ENCODE data around the gene ZNF436.

ZNF436 gene

DNA sequence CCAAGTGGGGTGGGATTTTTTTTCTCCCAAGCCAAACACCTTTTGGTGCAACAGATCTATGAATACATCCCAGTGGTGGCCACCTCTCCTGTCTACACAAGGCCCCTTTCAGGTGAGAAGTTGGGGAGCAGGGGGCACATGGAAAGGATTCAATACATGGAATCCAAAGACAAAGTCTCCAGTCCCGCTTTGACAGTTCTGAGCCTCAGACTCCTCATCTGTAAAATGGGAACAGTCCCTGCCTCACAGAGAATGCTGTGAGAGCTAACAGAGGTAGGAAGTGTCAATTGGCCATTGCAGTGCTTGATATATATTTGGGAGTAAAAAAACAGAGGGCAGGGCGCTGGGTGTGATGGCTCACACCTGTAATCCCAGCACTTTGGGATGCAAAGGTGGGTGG lies 26.7 kb upstream of the ZNF436 start:
- Histone ChIP-seq H3K4me3 (ENCODE audit: low read depth in 1 of 2, low read length in 2 of 2) (no peak overlapping the region), H3K9me3 (ENCODE audit: insufficient read depth, low read length, severe bottlenecking) (no peaks in the 10 kb centered on the region), H3K27me3 (ENCODE audit: insufficient read depth, low read length, poor library complexity) (no peaks in the 10 kb centered on the region), H3K4me2 (ENCODE audit: insufficient read depth, low read length) (no peak overlapping the region), H2AFZ (ENCODE audit: low read depth, low read length) (no peak overlapping the region), H3K4me1 (ENCODE audit: insufficient read depth, low read length) (no peaks in the 10 kb centered on the region), H3K9ac (ENCODE audit: low read depth, low read length) (no peak overlapping the region), H3K36me3 (ENCODE audit: insufficient read depth, low read length) (no peaks in the 10 kb centered on the region), H4K20me1 (ENCODE audit: insufficient read depth, low read length) (no peaks in the 10 kb centered on the region), H3K79me2 (ENCODE audit: insufficient read depth, low read length) (no peaks in the 10 kb centered on the region), H3K27ac (ENCODE audit: low read length) (no peak overlapping the region)
- ATAC-seq (ENCODE audit: insufficient read depth, low read depth) (no peak), DNase-seq (no peak)
- TF ChIP-seq, protein P1, sequence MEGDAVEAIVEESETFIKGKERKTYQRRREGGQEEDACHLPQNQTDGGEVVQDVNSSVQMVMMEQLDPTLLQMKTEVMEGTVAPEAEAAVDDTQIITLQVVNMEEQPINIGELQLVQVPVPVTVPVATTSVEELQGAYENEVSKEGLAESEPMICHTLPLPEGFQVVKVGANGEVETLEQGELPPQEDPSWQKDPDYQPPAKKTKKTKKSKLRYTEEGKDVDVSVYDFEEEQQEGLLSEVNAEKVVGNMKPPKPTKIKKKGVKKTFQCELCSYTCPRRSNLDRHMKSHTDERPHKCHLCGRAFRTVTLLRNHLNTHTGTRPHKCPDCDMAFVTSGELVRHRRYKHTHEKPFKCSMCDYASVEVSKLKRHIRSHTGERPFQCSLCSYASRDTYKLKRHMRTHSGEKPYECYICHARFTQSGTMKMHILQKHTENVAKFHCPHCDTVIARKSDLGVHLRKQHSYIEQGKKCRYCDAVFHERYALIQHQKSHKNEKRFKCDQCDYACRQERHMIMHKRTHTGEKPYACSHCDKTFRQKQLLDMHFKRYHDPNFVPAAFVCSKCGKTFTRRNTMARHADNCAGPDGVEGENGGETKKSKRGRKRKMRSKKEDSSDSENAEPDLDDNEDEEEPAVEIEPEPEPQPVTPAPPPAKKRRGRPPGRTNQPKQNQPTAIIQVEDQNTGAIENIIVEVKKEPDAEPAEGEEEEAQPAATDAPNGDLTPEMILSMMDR (IDR thresholded peaks at IDR 0.05; ENCODE audit: borderline replicate concordance, extremely low read depth, low read length, poor library complexity, severe bottlenecking) = no peak
- no peak for TF ChIP-seq EZH2 (IDR thresholded peaks at IDR 0.05; ENCODE audit: borderline replicate concordance, low read depth, low read length, severe bottlenecking)

DNA sequence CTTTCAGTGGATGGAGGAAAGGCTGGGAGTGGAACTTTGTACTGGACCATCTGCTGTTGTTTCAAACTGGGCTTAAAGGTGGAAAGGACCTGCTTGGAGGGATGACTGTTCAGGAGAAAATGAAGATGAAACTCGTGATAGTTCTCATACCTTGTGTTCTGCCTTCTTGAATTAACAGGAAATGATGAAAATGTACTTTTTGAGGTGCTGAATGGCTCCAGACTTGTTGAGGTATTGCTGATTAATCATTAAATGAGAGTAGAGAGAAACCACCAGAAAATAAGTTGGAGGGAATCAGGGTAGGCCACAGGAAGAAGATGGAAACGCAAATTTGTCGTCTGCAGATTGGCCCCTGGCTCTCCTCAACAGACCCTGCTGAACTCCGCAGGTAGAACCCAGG lies 26.2 kb upstream of the ZNF436 start:
- Histone ChIP-seq H3K9ac (ENCODE audit: low read depth, low read length) (no peak overlapping the region), H3K4me3 (ENCODE audit: low read depth in 1 of 2, low read length in 2 of 2) (no peak overlapping the region), H3K27ac (ENCODE audit: low read length) (no peak overlapping the region), H3K27me3 (ENCODE audit: insufficient read depth, low read length, poor library complexity) (no peaks in the 10 kb centered on the region), H3K9me3 (ENCODE audit: insufficient read depth, low read length, severe bottlenecking) (no peaks in the 10 kb centered on the region), H3K79me2 (ENCODE audit: insufficient read depth, low read length) (no peaks in the 10 kb centered on the region), H3K4me2 (ENCODE audit: insufficient read depth, low read length) (no peak overlapping the region), H3K36me3 (ENCODE audit: insufficient read depth, low read length) (no peaks in the 10 kb centered on the region), H2AFZ (ENCODE audit: low read depth, low read length) (no peak overlapping the region), H4K20me1 (ENCODE audit: insufficient read depth, low read length) (no peaks in the 10 kb centered on the region), H3K4me1 (ENCODE audit: insufficient read depth, low read length) (no peaks in the 10 kb centered on the region)
- DNase-seq (no peak), ATAC-seq (ENCODE audit: insufficient read depth, low read depth) (no peak)
- TF ChIP-seq EZH2 (IDR thresholded peaks at IDR 0.05; ENCODE audit: borderline replicate concordance, low read depth, low read length, severe bottlenecking) = no peak
- TF ChIP-seq, protein P1 (IDR thresholded peaks at IDR 0.05; ENCODE audit: borderline replicate concordance, extremely low read depth, low read length, poor library complexity, severe bottlenecking) = no peak

DNA sequence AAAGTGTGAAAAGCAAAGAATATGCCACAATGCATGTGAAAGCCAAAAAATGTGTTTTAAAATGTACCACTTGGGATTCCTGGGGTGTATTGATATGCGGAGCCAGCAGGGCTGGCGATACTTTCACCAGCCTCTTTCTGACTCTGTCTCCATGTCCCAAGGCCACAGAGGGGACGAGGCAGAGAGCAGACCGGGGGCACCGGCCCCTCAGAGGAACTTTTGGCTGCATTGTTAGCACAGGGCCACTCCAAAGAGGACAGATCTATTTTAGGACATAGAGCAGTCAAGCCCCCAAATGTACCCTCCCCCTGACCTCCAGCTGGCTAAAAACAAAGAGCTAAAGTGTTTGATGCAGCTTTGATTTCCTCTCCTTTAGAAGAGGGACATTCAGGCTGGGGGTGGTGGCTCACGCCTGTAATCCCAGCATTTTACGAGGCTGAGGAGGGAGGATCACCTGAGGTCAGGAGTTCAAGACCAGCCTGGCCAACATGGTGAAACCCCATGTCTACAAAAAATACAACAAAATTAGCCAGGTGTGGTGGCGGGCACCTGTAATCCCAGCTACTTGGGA lies 25.6 kb upstream of the ZNF436 start:
- Histone ChIP-seq H4K20me1 (ENCODE audit: insufficient read depth, low read length) (no peaks in the 10 kb centered on the region), H3K27me3 (ENCODE audit: insufficient read depth, low read length, poor library complexity) (no peaks in the 10 kb centered on the region), H3K27ac (ENCODE audit: low read length) (no peak overlapping the region), H3K9ac (ENCODE audit: low read depth, low read length) (no peak overlapping the region), H3K36me3 (ENCODE audit: insufficient read depth, low read length) (no peaks in the 10 kb centered on the region), H3K9me3 (ENCODE audit: insufficient read depth, low read length, severe bottlenecking) (no peaks in the 10 kb centered on the region), H3K79me2 (ENCODE audit: insufficient read depth, low read length) (no peaks in the 10 kb centered on the region), H3K4me3 (ENCODE audit: low read depth in 1 of 2, low read length in 2 of 2) (no peak overlapping the region), H3K4me2 (ENCODE audit: insufficient read depth, low read length) (no peak overlapping the region), H3K4me1 (ENCODE audit: insufficient read depth, low read length) (no peaks in the 10 kb centered on the region), H2AFZ (ENCODE audit: low read depth, low read length) (no peak overlapping the region)
- DNase-seq (no peak), ATAC-seq (ENCODE audit: insufficient read depth, low read depth) (no peak)
- TF ChIP-seq EZH2 (IDR thresholded peaks at IDR 0.05; ENCODE audit: borderline replicate concordance, low read depth, low read length, severe bottlenecking) = no peak
- TF ChIP-seq, protein P1 (IDR thresholded peaks at IDR 0.05; ENCODE audit: borderline replicate concordance, extremely low read depth, low read length, poor library complexity, severe bottlenecking) = no peak

DNA sequence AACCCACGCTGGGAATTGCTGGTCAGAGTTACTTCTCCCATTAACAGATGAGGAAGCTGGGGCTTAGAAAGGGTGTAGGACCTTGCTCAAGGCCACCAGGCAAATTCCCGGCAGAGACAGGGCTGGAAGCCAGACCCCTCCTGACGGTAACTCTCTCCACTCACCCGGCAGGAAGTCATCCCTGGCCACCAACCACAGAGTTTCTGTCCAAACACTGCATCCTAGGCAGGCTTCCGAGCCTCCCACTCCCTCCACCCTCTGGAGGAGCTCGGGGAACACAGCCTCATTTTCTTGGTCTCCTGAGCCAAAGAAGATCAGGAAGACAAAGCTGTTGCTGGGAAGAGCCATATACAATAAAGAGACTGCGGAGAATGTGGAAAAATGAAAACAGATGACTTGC lies 25.0 kb upstream of the ZNF436 start:
- no peak for DNase-seq
- TF ChIP-seq, protein P1 (IDR thresholded peaks at IDR 0.05; ENCODE audit: borderline replicate concordance, extremely low read depth, low read length, poor library complexity, severe bottlenecking) = no peak
- no peak for TF ChIP-seq EZH2 (IDR thresholded peaks at IDR 0.05; ENCODE audit: borderline replicate concordance, low read depth, low read length, severe bottlenecking)

More for the DNA sequence above, 25.0 kb upstream of the ZNF436 start:
- H4K20me1 ChIP-seq (ENCODE audit: insufficient read depth, low read length) = no peaks in the 10 kb centered on the region
- H3K27me3 ChIP-seq (ENCODE audit: insufficient read depth, low read length, poor library complexity) = no peaks in the 10 kb centered on the region
- H3K9ac ChIP-seq (ENCODE audit: low read depth, low read length) = no peak overlapping the region
- H2AFZ ChIP-seq (ENCODE audit: low read depth, low read length) = no peak overlapping the region
- no peak for ATAC-seq (ENCODE audit: insufficient read depth, low read depth)
- no peaks in the 10 kb centered on the region for H3K36me3 ChIP-seq (ENCODE audit: insufficient read depth, low read length)
- no peaks in the 10 kb centered on the region for H3K79me2 ChIP-seq (ENCODE audit: insufficient read depth, low read length)
- H3K4me3 ChIP-seq (ENCODE audit: low read depth in 1 of 2, low read length in 2 of 2) = no peak overlapping the region
- H3K9me3 ChIP-seq (ENCODE audit: insufficient read depth, low read length, severe bottlenecking) = no peaks in the 10 kb centered on the region
- no peaks in the 10 kb centered on the region for H3K4me1 ChIP-seq (ENCODE audit: insufficient read depth, low read length)
- H3K27ac ChIP-seq (ENCODE audit: low read length) = no peak overlapping the region
- H3K4me2 ChIP-seq (ENCODE audit: insufficient read depth, low read length) = no peak overlapping the region
